HL-60 (cell line): ENCODE results near the gene RGS10.

Experiments used
- CTCF ChIP-seq: IDR thresholded peaks from one replicate; pipeline ENCODE4 v1.5.1; 2011; ENCODE audit warnings: low read length, control low read depth, inconsistent platforms; ENCODE audit not compliant: insufficient read depth
- GABPA ChIP-seq: IDR thresholded peaks from 2 replicates; pipeline ENCODE4 v1.6.1; 2012; ENCODE audit warnings: low read depth
- POLR2AphosphoS5 ChIP-seq: IDR thresholded peaks from 2 replicates; pipeline ENCODE4 v1.6.1; 2012; ENCODE audit warnings: low read depth
- REST ChIP-seq: IDR thresholded peaks from 2 replicates; pipeline ENCODE4 v1.6.1; 2012; ENCODE audit warnings: low read depth; ENCODE audit not compliant: insufficient replicate concordance

- TF ChIP-seq CTCF: no peak
- no peak for TF ChIP-seq REST
- TF ChIP-seq POLR2AphosphoS5: no peak
- TF ChIP-seq GABPA: no peak
These were observed 15.6 kb downstream of the RGS10 start for GRCh38 chr10:119526621-119527592.
